Thoracic aorta (tissue), 2 donors: ENCODE results near the gene CENPQ. TPM values are rescaled to one million over a fixed set of nuclear protein-coding genes. Genes with fewer than 3 reads are reported as not detected.
A peak's percentile ranks its signal among the peaks of the same experiment; 100 is the strongest.

ENCODE experiments used
- ATAC-seq: fragments of 150-250 bp; one replicate; pipeline ENCODE4 v1.8.0; 2017; ENCODE audit warnings: low read depth; ENCODE audit not compliant: insufficient number of reproducible peaks, low FRiP score
- DNase-seq: peaks from one replicate; pipeline ENCODE4 v3.0.0-alpha.2; 2020; ENCODE audit warnings: low spot score
- H3K27ac ChIP-seq, 2 donors: fragments of 200-600 bp; sonication (generic); 1 replicate in 1 of 2; 2 replicates in 1 of 2; pipeline ENCODE4 v1.5.1; 2016; ENCODE audit warnings: mild to moderate bottlenecking in 2 of 2, moderate library complexity in 2 of 2
- H3K27me3 ChIP-seq: fragments of 200-600 bp; sonication (generic); replicated peaks from 2 replicates; pipeline ENCODE4 v1.6.0; 2016; ENCODE audit warnings: mild to moderate bottlenecking; ENCODE audit not compliant: insufficient read depth
- H3K36me3 ChIP-seq: fragments of 200-600 bp; sonication (generic); one replicate; pipeline ENCODE4 v1.5.1; 2016
- H3K4me1 ChIP-seq, 2 donors: fragments of 200-600 bp; sonication (generic); 1 replicate in 1 of 2; 2 replicates in 1 of 2; pipeline versions ENCODE4 v1.5.1 to v1.6.0; 2016; ENCODE audit warnings: low read depth in 2 of 2, mild to moderate bottlenecking in 1 of 2; ENCODE audit not compliant: control insufficient read depth in 1 of 2
- H3K4me3 ChIP-seq: fragments of 200-600 bp; sonication (generic); 2 replicates; pipeline ENCODE4 v1.5.1; 2016; ENCODE audit warnings: mild to moderate bottlenecking
- H3K9me3 ChIP-seq: fragments of 200-600 bp; sonication (generic); 2 replicates; pipeline ENCODE4 v1.5.1; 2016
- CTCF ChIP-seq: fragments of 200-600 bp; sonication (generic); IDR thresholded peaks from one replicate; pipeline ENCODE4 v1.5.1; 2019; ENCODE audit warnings: antibody characterized with exemption
- total RNA-seq, 2 donors: library from RNA; depleted of rRNA; stranded (reverse); fragments of >200 nt; gene quantifications; one replicate each; pipeline versions ENCODE4 v1.1.0 to v1.2.3, GENCODE V29; 2016

Gene CENPQ
- total RNA-seq, 2 donors from 2014 or later, result 4.2 to 5.4 TPM

DNA sequence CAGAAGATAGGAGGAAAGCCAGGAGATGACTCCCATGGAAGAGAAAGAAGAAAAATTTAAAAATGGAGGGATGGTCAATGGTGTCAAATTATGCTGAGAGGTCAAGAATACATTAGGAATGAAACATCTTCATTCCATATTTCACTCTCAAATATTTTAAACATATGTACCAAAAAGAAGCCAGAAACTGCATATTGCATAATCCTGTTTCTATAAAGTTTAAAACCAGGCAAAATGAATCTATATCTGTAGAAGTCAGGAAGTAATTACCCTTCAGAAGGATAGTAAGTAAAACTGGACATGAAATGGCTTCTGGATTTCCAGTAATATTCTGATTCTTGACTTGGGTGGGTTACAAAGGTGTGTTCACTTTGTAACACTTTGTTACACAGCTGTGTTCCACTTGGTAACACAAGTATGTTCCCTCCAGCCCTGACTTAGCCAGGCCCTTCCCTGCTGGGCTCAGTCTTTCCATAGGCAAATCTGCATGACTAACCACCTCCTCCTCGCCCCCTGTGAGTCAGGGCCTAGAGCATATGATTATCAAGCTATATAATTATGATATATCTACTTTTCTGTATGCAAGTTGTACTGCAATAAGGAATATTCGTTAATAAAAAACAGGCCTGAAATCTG, 67.1 kb downstream of the CENPQ start:
- Histone ChIP-seq H3K36me3 (no peaks in the 10 kb centered on the region), H3K9me3 (no peaks in the 10 kb centered on the region), H3K4me1 (no peaks in the 10 kb centered on the region), H3K27ac (no peak overlapping the region), H3K27me3 (no peaks in the 10 kb centered on the region), H3K4me3 (no peak overlapping the region)
- TF ChIP-seq CTCF, result no peak
- DNase-seq, result no peak
- no peak for ATAC-seq

DNA sequence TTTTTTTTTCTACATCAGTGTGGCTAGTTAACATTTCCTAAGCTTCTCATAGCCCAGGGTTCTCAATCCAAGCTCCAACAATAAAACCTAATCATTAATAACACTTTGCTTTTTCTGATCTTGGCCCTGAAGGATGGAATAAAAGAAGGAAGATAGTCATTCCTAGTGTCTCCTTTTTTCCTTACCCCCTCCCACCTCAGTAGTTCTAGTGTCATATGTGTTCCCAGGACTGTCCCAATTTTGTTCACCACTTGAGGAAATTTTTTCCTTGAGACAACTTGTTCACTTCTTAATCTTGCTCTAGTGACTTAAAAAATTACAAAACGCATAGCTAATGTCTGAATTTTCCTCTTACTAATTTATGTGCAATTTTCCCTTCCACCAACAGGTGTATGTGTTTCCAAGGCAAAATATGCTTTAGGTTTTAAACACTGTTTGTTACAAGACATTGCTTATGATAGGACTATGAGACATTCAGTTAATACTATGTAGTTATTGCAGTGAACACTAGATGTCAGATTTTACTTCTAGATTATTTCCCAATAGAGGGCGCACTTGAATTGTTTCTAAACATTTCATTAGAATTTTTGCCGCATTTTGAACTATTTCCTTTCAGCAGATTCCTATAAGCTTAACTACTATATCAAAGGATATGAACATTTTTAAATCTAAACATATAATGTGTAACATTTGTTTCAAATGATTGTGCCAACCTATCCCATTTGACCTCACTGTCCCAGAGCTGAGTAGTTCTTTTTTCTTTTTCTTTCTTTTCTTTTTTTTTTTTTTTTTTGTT, 68.8 kb downstream of the CENPQ start:
- no peak for ATAC-seq
- peak; percentile 41 for TF ChIP-seq CTCF

DNA sequence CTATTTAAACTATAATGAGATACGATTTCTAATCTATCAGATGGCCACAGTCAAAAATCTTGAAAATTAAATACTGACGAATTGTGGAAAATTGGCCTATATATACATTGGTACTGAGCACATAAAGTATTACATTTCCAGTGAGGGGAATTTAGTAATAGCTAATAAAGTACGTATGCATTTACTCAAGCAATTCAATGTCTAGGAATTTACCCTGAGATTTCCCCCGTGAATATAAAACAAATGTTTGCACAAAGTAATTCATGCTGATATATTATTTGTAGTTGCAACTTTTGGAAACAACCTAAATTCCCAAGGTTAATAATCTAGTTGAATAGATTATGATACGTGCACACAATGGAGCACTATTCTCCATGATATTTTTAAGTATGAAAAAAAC, 72.6 kb downstream of the CENPQ start:
- no peak for ATAC-seq
- TF ChIP-seq CTCF, result no peak
- Histone ChIP-seq H3K9me3 (no peaks in the 10 kb centered on the region), H3K27me3 (no peaks in the 10 kb centered on the region), H3K27ac (no peak overlapping the region), H3K4me3 (no peak overlapping the region), H3K4me1 (no peaks in the 10 kb centered on the region), H3K36me3 (no peaks in the 10 kb centered on the region)
- DNase-seq, result no peak

More for the DNA sequence above, 68.8 kb downstream of the CENPQ start:
- H3K27ac ChIP-seq, result no peak overlapping the region
- no peaks in the 10 kb centered on the region for H3K27me3 ChIP-seq
- DNase-seq, result no peak
- H3K9me3 ChIP-seq, result no peaks in the 10 kb centered on the region
- no peak overlapping the region for H3K4me3 ChIP-seq
- no peaks in the 10 kb centered on the region for H3K36me3 ChIP-seq
- no peaks in the 10 kb centered on the region for H3K4me1 ChIP-seq

DNA sequence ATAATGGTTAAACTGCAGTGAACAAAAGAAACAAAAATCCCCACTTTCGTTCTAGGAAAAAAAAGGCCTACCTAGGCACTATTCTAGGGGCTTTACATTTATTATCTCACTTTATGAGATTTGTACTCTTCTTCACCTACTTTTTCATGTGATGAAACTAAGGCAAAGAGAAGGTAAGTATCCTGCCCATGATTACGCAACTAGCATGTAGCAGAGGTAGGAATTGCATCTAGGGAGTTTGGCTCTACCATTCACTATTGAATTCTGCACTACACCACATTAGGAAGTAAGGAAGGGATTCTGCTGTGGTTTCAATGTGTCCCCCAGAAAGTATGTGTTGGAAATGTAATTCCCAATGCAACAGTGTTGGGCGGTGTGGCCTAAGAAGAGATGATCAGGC, 75.9 kb downstream of the CENPQ start:
- no peak overlapping the region for H3K4me3 ChIP-seq
- TF ChIP-seq CTCF, result no peak
- ATAC-seq (no peak), DNase-seq (no peak)
- no peaks in the 10 kb centered on the region for H3K4me1 ChIP-seq
- H3K27ac ChIP-seq, result no peak overlapping the region
- no peaks in the 10 kb centered on the region for H3K9me3 ChIP-seq
- no peaks in the 10 kb centered on the region for H3K27me3 ChIP-seq
- no peaks in the 10 kb centered on the region for H3K36me3 ChIP-seq

GRCh38 chr6:49540614-49541013, 77.4 kb downstream of the CENPQ start:
- ATAC-seq, result no peak
- TF ChIP-seq CTCF, result no peak
- Histone ChIP-seq H3K4me3 (no peak overlapping the region), H3K27ac (no peak overlapping the region), H3K27me3 (no peaks in the 10 kb centered on the region), H3K36me3 (no peaks in the 10 kb centered on the region), H3K9me3 (no peaks in the 10 kb centered on the region), H3K4me1 (no peaks in the 10 kb centered on the region)
- no peak for DNase-seq
